Activated naive CD8-positive, alpha-beta T cell treated with anti-CD3 and anti-CD28 coated beads, Interleukin-2, amount 50 U/mL, for 16 hours (primary cell): ENCODE results near the gene COL4A2.

Experiments used
- DNase-seq: peaks from one replicate; pipeline ENCODE4 v3.0.0-alpha.2; 2020; ENCODE audit warnings: low read depth, low spot score

Gene COL4A2

DNA sequence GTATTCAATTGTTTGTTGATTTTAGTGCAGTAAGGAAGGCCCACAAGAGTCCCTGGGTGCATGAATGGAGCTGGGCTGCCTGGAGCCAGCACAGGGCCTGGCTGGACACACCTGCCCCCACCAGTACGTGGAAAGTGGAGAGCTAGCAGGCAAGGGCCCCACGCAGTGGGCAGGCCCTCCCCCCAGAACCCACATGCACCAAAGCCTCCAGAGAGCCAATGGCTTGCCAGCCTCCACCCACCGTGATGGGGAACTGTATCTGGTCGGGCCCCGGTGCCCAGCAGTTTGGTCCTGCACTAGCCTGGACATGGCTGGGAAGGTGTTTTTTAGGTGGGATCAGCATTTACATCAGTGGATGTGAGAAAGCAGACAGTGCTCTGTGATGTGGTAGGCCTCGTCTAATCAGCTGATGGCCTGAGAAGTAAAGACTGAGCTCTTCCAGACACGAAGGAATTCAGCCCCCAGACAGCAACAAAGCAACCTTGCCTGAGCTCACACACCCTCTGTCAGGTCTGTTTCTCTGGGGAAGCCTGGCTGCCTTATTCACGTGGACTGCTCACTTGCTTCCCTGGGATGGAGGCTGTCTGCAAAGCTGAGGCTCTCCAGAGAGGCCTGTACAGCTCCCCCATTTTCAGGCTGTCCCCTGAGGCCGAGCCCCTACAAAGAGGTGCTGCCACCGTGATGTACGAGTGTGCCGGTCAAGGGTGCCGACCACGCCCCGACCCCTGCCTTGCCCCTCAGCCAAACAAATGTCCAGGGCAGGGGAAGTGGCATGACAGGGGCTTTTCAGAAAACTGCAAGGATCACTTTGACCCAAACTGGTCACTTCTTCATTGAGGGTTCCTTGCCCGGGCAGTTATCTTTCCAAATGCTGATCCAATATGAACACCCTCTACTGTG lies 226.9 kb downstream of the COL4A2 start:
- no peak for DNase-seq

DNA sequence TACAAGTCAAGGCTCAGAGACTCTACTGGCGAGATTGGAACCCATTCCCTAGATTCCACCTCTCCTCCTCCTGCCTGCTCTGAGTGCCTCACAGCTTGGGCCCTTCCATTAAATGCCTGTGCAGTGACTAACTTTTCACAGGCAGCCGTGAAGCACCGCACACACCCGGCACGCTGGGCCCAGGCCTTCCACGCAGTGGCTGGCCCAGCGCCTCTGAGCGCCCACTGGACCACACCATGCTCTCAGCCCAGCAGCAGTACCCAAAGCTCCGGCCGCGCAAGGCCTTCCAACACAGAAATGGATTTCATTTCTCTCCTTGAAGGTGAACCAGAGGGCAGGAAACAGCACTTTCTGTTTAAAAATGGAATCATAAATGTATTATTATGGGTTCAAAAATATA lies 228.4 kb downstream of the COL4A2 start:
- no peak for DNase-seq

DNA sequence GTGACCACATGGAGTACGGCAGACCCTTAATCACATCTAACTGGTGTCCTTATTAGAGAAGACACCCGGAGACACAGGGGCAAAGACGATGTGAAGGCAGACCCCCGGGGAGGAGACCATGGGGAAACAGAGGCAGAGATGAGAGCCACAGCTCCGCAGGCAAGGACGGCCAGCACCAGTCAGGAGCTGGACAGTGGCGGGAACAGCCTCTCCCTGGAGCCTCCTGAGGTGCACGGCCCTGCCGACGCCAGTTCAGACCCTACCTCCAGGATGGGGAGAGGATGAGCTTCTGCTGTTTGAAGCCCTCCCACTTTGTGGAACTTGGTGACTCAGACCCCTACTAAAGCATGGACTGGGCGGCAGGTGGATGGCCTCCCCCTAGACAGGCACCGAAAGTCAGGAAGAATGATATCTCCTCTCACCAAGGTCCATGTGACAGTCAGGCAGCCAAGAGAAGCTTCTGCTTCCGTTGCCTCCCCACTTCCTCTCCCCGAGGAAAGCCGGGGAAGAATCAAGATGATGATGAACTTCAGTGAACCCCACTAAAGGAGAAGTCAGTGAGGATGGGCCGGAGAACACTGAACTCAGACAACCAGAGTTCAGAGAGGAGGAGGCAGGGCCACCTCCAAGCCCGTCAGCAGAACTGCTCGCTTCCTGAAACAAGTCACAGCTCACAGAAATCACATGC lies 229.1 kb downstream of the COL4A2 start:
- DNase-seq: no peak

DNA sequence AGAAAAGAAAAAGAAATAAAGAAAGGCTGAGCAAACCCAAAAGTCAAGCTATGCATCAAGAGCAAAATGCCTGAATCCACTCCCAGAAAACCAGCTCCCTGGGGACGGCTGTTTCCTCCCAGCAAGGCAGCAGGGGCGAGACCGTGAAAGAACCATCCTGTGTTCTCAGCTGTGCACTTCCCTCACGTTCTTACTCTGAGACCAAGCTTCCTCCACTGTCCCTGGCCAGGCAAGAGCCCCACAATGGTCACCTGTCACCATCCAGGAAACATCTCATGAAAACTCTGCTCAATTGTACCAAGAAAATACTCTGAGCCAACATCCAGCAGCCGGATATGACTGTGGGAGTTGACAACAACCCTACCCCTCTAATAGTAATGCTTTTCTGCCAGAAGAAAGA lies 231.5 kb downstream of the COL4A2 start:
- no peak for DNase-seq

DNA sequence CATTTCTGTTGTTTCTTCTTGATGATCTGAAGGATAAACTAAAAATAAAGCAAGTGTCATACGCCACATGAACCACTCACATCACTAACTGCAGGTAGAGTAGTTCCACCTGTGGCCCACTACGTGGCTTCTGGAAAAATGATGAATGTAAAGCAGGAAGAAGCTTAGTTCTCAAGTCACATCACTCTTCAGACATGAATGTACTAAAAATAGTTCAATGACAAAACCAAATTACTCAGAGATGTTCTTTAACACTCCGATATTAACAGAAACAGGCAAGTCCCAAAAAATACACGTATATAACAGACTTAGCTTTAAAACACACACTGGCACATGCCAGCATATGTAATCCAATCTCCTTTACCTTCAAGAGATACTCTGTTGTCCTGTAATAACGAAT lies 232.8 kb downstream of the COL4A2 start:
- DNase-seq: no peak

DNA sequence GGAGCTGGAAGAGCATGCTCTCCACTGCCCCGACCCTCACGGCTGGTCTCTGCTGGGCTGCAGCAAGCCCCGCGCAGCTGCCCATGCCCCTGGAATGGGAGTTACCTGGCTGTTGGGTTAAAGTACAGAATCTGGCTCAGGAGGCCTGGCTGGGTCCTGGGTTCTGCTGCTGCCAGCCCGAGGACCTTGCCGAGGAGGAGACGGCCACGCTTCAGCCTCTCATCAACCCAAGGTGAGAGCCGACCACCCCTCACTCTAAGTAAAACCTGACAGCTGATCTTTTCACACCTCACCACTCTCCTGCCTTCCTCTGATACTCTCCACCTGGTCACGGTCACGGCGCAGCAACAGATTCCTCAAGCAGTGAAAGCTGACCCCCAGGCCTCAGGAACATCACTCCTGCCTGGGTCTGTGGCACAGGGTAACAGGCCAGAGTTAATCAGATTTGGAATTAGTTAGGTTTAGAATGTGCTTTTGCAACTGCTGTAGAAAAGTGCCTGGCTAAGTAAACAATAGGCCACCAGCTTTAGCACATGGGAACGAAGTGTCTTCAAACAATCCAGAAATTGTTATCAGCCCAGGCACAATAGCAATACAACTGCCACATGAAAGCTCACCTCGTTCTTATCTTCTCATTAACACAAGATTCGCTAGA lies 233.9 kb downstream of the COL4A2 start:
- no peak for DNase-seq

DNA sequence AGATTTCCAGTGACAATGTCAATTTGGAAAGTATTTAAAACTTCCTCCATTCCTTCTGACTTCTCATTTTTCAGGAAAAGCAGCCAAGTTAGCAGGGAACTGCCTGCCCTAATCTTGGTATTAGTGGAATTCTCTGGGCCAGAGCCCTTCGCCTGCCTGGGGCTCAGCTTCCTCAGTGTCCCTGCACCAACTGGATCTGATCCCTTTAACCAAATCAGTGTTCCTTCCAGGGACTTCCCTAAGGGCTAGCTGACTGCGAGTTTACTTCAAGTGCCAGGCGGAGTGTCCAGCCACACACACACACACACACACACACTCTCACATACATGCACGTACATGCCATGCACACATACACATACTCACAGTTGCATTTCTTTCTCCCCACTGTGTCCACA lies 234.4 kb downstream of the COL4A2 start:
- DNase-seq: no peak

DNA sequence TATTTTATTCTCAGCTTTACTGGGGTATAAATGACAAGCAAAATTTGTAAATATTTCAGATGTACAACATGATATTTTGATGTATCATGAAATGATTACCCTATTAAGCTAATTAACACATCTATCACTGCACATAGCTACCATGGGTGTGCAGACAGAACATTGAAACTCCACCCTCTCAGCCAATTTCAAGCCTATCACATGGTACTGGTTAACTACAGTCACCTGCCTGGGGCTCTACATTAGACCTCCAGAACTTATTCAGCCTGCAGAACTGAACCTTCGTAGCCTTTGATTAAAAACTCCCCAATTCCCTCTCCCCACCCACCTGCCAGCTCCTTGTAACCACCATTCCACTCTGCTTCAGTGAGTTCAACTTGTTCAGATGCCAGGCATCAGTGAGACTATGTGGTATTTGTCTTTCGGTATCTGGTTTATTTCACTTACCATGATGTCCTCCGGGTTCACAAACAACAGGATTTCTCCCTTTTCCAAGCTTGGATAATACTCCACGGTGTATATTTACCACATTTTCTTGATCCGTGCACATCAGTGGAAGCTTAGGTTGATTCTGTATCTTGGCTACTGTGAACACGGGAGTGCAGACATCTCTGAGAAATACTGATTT lies 235.2 kb downstream of the COL4A2 start:
- no peak for DNase-seq

DNA sequence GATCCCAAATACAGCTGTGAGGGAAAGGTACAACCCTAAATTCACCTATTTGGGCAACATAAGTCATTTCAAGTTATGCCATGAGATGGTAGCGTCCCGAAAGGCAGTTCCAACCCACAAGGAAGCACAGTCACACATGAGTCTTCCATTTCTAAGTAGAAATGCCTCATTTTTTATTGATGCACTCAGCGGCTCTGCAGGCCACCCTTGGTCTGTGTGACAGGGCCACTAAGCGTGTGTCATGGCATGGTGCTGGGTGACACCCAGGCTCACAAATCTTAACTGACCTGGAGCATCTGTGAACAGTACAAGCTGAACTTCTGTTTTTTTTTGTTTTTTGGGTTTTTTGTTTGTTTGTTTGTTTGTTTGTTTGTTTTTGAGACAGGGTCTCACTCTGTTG lies 239.3 kb downstream of the COL4A2 start:
- no peak for DNase-seq

DNA sequence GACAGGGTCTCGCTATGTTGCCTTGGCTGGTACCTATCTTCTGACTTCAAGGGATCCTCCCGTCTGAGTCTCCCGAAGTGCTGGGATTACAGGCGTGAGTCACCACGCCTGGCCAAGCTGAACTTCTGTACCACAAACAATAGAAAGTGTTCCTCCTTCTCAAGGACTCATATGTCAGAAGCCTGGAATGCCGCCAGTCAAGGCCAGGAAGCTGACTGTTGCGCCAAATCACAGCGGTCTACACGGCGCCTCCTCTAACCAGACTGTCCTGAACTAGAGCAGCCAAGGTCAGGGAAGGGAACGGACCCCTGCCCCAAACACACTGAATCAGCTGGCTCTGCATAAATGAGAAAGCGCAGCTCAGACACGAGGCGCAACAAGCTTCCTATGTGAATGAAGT lies 239.8 kb downstream of the COL4A2 start:
- DNase-seq: no peak

DNA sequence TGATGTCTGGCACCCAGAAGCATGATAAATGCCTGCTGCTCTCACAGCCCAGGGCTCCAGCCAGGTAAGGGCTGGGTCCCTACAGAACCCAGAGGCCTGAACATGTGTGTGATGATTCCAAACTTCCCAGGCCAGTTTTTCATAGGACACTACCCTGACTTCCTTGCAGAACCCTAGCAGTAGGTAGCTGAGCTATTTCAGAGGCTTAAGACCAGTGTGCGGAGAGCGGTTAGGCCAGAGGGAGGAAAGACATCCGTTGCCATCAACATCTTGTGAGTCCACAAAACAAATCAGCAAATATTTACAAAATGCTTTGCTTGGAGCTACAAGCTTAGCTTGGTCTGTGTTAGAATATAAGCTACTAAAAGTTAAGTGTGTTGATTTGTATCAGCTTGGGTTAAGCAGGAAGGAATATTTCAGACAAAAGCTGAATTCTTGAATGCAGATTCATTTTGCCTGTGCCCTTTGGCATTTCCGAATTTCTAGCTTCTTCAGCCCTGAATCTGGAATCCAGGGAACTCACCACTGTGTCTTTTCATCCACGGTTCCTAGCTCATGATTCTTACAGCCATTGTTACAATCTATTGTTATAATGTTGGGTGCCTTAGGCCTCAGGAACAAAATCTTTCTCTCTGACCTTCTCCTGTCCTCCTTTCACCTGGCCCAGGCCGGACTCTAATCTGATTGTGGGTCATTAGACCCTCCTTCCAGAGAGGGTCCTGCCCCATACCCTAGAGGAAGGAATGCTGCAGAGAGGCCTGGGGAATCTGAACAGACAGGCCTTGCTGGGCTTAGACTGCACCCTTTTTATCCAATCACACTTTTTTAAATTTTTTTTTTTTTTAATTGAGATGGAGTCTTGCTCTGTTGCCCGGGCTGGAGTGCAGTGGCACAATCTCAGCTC lies 242.1 kb downstream of the COL4A2 start:
- no peak for DNase-seq

DNA sequence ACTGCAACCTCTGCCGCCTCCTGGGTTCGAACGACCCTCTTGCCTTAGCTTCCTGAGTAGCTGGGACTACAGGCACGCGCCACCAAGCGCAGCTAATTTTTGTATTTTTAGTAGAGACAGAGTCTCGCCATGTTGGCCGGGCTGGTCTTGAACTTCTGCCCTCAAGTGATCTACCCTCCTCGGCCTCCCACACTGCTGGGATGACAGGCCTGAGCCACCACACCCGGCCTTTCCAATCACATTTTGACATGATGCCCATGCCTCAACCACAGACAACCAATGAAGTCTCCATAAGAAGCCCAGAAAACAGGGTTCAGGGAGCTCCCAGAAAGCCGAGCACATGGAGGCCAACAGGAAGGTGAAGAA lies 242.7 kb downstream of the COL4A2 start:
- no peak for DNase-seq

DNA sequence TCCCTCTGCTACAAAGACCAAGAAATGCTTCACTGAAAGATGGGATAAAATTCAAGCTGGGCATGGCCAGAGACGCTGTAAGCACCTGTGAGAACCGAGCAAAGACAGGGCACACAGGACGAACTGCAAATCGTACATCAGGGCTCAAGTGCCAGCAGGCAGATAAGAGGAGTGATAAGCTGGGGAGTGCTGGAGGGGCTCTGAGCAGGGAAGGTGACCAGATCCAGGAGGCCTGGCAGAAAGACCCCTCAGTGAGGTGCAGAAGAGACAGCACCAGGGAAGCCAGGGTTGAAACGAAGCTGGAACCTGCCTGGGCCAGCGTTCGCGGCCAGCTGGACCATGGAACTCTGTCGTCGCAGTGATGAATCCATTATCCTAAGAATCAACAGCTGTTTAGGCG lies 244.2 kb downstream of the COL4A2 start:
- no peak for DNase-seq

DNA sequence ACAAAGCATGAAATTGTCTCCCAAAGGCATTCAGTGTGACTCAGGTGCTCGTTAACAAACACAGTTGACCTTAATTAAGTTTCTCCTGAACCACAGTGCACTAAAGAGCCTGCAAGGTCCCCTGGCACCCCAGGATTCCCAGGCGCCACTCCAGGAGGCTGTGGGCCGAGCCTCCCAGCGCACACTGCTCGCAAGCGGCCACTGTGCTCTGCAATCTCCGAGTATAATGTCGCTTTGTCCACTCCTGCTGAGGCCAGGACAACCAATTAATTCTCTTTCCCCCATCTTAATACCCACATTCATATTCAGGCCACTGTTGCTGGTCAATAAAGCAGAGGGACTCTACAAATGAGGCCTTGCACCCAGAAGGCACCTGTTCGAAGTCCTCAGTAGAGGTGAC lies 245.7 kb downstream of the COL4A2 start:
- DNase-seq: no peak

DNA sequence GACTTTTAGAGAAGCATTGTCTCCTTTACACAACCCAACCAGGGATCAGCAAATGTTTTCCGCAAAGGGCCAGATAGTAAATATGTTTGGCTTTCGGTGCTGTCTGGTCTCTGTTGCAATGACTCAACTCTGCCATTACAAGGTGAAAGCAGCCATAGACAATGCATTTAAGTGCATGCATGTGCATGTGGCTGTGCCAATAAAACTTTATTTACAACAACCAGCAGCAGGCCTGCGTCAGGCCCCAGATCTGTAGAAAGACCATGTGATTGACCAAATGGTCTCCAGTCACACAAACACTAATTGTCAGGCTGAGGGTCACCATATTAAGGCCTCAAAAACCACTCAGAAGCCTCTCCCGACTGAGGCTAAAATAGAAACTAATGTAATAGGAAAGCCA lies 246.3 kb downstream of the COL4A2 start:
- no peak for DNase-seq

DNA sequence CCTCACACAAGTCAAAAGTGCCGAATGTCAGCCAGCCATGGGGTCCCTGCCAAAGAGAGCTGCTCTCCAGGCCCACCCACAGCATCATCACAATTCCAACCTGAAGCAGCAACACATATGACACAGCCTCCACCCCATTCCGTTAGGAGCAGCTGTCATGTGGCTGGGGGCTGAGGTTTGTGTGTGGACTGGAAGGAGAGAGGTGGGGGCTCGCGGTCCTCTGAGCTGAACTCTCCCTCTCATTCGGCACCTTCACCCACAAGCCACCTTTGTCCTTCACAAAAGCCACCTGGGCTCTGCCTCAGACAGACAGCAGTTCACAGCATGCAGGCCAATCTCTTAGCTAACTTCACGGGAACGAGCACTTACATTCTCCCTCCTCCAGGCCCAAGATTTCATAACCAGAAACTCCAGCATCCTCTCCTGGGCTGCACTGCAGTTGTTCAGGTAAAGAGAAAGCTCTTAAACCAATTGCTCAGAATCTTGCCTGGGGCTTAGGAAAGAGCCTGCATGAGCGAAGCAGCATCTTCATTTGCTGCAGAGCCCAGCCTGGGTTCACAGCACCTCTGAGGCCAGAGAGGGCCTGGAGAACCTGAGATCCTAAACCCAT lies 247.2 kb downstream of the COL4A2 start:
- DNase-seq: no peak

DNA sequence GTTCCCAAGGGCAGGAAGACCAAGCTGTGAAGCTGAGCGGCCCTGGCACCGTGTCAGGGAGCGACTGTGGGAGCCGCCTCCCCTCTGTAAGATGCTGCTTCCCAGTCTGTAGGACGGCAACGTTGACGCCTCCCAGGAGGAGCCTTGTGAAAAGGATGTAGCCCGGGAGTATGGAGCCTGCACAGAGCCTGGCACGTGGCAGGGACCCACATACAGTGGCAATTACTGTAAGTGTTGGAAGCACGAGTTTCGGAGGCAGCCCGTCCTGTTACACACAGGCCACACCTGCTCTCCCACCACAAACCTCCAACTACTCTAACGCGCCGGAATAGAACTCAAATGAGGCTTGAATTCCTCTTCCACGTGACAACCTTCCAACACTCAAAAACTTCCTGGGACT lies 247.9 kb downstream of the COL4A2 start:
- no peak for DNase-seq

DNA sequence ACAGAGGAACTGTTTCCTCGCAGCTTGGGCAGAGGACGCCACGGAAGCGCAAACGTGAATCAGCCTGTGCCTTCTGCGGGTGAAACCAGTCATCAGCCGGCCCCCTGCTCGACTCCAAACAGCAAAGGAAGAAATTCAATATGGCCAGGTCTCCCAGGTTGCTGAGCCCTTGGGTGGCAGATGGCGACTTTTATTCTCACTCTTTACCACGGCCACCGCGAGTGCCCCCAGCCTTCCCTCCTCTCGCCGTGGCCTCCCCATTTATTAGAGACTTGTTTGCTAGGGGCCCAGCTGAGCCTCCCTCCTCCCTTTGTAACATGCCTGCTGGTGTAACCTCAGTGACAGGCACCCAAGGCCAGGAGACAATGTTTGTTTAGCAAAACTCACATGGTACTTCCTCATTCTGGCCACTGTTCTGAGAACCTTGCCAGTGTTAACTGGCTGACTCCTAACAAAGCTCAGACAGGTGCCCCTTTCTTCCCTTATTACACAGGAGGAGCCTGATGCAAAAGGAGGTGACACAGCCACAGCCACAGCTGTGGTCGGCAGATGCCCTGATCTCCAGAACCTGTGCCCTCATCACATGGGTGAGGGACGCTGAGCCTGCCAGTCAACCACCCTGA lies 248.6 kb downstream of the COL4A2 start:
- DNase-seq: no peak

DNA sequence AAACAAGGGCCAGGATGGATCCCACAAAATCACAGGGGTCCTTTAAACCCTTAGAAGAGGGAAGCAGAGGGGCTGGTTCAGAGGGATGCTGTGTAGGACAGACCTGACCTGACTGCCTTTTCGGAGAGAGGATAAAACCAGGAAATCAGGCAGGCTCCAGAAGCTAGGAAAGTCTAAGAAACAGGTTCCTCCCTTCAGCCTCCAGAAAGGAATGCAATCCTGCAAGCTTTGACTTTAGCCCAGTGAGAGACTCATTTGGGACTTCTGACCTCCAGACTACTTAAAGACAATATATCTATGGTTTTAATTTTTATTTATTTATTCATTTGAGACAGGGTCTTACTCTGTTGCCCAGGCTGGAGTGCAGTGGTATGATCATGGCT lies 249.1 kb downstream of the COL4A2 start:
- no peak for DNase-seq

DNA sequence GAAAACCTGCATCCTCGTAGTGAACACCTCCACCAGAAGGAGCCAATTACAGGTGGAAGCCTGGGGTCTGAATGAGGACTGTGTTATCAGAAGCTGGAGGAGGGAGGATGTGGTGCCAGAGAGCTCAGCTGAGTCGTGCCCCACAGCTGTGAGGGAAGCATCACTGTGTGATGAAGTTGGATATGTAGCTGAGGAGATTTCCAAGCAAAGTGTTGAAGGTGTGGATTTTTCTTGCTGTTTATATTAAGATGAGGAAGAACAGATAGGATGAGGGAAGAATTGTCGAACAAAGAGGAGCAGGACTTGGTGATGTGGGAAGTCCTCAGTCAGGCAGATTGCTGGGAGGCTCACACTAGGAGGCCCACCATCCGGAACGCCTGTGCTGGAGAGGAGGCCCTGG lies 250.0 kb downstream of the COL4A2 start:
- DNase-seq: no peak
